Measurements from ENCODE around the gene TP53.

The TP53 gene

GRCh38 chr17:7707446-7707845 is 20.2 kb upstream of the TP53 start:
- DNase-seq = peak in 11 of 58 donors; percentile 7 to 58 (median 24)

GRCh38 chr17:7706631-7707354 is 19.5 kb upstream of the TP53 start:
- DNase-seq = no peak

- DNase-seq = peak in 1 of 58 donors; percentile 43
These were observed 18.3 kb upstream of the TP53 start for GRCh38 chr17:7705269-7706255.

- DNase-seq = peak in 21 of 58 donors; percentile 7 to 73 (median 52)
These were observed 17.4 kb upstream of the TP53 start, which contains the start of gene EFNB3 for GRCh38 chr17:7704601-7705268. Gene EFNB3 (plus strand): TSS chr17:7705202. CDS start chr17:7705599, 397 bp downstream.

GRCh38 chr17:7703584-7704479 is 16.5 kb upstream of the TP53 start:
- DNase-seq = peak in 46 of 58 donors; percentile 13 to 86 (median 63)

- DNase-seq = no peak
These were observed 15.5 kb upstream of the TP53 start for GRCh38 chr17:7702776-7703175.

- DNase-seq = no peak
These were observed 14.4 kb upstream of the TP53 start for GRCh38 chr17:7701681-7702080.

GRCh38 chr17:7700510-7700909 is 13.2 kb upstream of the TP53 start:
- no peak for DNase-seq

- no peak for DNase-seq
These were observed 10.7 kb upstream of the TP53 start for GRCh38 chr17:7697828-7698588.

GRCh38 chr17:7695586-7695985 is 8.3 kb upstream of the TP53 start:
- DNase-seq = no peak

GRCh38 chr17:7688808-7689316 is 1.6 kb upstream of the TP53 start:
- no peak for DNase-seq

GRCh38 chr17:7687908-7688807 is 868 bp upstream of the TP53 start, which contains the start of gene WRAP53:
Gene WRAP53 (plus strand): TSS chr17:7688477. CDS start chr17:7688649, 172 bp downstream.
- DNase-seq = peak; percentile 82 to 99 (median 97)

- DNase-seq = peak in 56 of 58 donors; percentile 55 to 95 (median 82)
These were observed 843 bp downstream of the TP53 start for GRCh38 chr17:7686222-7687071.

GRCh38 chr17:7685533-7686221 is 1.6 kb downstream of the TP53 start:
- DNase-seq = peak in 57 of 58 donors; percentile 52 to 94 (median 88)

GRCh38 chr17:7684851-7685532 is 2.3 kb downstream of the TP53 start:
- DNase-seq = no peak
